Epidermal melanocyte (primary cell): ENCODE data around the gene TAF6.
A peak's percentile ranks its signal among the peaks of the same experiment; 100 is the strongest.
"Not testable (repeated sequence)": the region's sequence is repeated elsewhere in the genome, so short reads cannot be mapped to it uniquely, and the experiment has no call there.

ENCODE experiments used
- DNase-seq: peaks from one replicate; pipeline ENCODE4 v3.0.0; 2011; ENCODE audit warnings: low spot score; ENCODE audit not compliant: insufficient read length

TAF6 gene

DNA sequence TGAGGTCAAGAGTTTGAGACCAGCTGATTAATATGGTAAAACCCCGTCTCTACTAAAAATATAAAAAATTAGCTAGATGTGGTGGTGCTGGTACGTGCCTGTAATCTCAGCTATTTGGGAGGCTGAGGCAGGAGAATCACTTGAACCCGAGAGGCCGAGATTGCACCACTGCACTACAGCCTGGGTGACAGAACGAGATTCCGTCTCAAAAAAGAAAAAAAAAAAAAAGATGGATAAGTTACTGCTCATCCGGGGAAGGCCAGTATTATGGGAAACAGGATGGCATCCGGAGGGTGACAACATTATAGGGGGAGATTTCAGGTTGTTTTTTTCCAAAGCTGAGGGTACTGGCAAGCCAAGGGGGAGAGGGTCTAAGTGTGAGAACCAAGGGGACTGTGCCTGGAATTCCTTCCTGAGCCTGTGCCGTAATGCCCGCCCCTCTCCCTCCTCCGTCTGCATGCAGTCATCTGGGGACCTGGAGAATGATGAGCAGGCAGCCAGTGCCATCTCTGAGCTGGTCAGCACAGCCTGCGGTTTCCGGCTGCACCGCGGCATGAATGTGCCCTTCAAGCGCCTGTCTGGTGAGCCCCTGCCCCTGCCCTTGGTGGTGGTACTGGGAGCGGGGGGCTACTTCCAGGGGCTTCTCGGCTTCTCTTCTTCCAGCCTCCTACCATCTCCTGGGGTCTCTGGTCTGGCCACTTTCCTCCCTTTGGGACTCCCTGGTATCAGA is 33.9 kb upstream of the TAF6 start:
- DNase-seq = no peak

DNA sequence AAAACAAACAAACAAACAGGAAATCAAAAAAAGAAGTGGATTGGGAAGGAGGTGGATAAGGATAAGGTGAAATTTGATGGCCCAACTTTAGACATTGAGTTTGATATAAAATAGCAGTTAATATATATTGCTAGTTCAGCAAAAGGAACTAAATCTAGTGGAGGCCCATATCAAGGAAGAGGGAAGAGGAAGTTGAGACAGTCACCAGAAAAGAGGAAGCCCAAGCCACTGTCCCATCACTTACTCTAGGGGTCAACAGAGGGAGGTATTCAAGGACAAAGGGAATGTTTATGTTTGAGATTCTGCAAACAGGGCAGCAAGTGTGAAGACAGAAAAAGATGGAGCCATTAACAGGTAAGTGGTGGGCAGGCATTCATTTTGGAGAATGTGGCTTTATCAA is 33.2 kb upstream of the TAF6 start:
- no peak for DNase-seq

DNA sequence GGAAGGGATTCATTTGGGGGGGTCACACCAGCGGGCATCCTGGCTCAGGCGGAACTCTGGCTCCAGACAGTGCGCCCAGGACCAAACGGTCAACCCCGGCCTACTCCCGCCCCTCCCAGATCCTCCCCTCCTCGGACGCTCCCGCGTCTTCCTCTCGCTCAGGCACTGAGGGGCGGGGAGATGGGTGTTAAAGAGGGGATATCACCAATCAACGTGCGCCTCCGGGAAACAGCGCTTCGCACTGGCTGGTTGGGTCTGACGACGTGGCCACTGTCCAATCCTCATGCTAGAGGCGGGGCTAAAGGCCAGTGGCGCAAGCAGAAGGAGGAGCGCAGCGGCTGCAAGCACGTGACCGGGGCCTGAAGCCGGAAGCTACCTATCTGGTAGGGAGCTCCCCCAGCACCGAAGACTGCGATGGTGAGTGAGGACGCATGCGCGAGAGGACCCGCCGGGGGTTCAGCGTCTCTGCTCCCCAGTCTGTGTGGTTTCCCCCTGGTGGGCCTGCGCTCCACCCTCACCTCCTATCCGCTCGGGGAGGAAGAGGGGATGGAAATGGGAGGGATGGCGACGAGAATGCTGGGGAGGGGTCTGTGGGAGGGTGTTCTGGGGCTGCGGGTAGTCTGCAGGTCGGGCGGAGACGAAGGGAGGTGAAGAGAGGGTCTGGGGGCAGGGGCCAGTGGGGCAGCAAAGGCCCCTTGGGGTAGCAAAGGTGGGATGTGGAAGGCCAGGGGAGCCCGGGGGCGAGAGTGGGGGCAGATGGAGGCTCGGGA is 29.6 kb upstream of the TAF6 start, which contains the start of gene LAMTOR4:
Gene LAMTOR4, plus strand, starts transcription at position 360 of the 770 bp plus-strand sequence. Its CDS starts 55 bp downstream, at position 415.
- peak; percentile 97 for DNase-seq

DNA sequence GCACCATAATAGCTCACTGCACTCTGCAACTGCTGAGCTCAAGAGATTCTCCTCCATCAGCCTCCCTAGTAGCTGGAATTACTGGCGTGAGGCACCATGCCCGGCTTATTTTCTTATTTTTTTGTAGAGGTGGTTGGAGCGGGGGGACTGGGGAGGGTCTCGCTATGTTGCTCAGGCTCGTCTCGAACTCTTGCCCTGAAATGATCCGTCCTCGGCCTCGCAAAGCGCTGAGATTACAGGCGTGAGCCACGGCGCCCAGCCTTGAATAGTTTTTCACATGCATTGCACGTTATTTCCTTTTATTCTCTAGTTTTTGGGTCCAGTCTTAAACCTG is 29.0 kb upstream of the TAF6 start:
- no peak for DNase-seq

DNA sequence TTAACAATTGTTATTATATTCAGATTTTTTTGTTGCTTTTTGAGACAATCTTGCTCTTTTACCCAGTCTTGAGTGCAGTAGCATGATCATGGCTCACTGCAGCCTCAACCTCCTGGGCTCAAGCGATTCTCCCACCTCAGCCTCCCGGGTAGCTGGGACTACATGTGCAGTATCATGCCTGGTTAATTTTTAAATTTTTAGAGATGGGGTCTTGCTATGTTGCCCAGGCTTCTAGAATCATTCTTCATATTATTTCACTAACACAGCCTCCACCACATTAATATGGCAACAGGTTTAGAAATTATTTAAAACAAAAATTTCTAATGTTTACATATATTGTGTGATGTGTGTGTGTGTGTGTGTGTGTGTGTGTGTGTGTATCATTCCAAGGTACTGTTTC is 28.1 kb upstream of the TAF6 start:
- no peak for DNase-seq

DNA sequence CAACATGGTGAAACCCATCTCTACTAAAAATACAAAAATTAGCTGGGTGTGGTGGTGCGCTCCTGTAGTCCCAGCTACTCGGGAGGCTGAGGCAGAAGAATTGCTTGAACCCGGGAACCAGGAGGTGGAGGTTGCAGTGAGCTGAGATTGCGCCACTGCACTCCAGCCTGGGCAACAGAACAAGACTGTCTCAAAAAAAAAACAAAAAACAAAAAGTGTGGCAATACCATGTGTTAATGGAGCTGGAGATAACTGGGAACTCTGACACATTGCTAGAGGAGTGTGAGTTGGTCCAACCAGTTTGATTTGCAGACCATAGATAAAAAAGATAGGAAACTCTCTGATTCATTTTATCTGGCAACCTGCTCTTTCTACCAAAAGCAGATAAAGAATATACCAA is 27.2 kb upstream of the TAF6 start:
- DNase-seq = not testable (repeated sequence)

DNA sequence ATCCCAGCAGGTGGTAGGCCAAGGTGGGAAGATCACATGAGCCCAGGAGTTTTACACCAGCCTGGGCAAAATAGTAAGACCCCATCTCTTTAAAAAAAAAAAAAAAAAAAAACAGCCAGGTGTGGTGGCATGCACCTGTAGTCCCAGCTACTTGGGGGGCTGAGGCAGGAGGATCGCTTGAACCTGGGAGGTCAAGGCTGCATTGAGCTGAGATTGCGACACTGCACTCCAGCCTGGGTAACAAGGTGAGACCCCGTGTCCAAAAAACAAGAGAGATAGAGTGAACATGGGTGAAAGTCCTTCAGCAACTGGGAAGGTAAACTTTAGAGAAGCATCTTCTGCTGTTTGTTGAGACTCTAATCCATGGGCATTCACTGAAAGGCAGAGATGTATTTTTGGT is 23.3 kb upstream of the TAF6 start:
- no peak for DNase-seq

DNA sequence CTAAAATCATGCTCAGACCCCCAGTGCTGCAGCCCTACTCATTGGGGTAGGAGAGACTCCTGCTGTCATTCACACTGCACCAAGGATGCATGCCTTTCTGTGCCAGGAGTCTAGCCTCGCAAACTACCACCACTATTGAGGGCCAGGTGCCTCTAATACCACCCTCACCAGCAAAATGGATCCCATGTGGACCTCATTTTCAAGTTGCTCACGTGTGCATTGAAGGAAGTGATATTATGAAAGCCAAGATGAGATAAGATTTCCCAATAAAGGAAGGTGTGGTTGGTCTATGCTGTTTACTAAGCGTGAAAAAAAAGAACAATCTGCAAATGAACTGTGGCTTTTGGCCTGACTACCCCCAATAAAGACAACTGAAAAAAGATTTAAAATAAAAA is 22.4 kb upstream of the TAF6 start:
- no peak for DNase-seq

DNA sequence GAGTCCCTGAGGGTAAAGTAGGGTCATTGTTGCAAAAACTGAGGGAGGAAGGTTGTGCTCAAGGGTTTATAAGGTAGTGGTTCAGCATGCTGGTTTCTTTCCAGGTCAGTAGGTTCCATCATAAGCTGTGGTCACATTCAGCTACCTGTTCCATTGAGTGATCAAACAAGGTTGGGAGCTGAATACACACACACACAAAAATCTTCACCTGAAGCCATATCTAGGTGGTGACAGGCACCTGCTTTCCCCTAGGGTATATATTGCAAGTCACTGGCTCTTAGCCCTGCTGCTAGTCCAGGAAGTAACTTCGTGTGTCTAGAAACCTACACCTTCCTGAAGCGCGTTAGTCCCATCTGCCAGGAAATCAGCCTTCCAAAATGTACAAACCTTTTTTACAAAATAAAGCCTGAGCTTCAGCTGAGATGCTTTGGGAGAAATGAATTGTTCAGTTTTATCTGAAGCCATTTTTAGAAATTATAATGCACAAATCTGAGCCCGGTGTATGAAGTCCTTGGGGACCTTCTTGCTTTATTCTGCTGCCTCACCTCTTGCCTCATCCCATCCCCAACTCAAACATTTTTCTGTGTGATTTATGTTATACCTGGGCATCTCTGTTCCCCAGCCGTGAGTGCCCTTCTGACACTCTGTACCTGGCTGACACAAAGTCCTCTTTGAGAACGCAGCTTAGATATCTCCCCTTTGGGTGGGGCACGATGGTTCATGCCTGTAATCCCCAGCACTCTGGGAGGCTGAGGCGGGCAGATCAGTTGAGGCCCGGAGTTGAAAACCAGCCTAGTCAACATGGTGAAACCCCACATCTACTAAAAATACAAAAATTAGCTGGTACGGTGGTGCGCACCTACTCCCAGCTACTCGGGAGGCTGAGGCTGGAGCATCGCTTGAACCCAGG is 18.9 kb upstream of the TAF6 start:
- DNase-seq = no peak

DNA sequence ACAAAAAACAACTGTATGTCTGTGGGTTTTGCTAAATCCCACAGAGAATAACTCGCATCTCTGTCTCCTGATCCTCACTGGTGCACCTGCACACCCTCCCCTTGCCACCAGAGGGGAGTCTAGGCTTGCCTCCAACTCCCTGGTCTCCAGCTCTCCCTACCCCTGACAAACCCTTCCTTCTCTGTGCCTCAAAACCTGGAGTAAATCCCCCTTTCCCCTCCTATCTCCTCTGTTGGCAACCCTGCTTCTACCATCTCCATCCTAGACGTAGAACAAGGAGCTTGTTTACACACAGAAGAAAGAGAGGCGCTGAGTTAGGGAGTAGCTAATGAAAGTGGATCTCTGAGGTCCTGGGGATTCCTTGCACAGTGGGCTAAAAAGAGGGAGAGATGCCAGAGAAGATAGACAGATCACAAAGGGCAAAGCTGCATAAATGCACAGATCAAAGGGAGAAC is 13.6 kb upstream of the TAF6 start:
- peak; percentile 71 for DNase-seq

DNA sequence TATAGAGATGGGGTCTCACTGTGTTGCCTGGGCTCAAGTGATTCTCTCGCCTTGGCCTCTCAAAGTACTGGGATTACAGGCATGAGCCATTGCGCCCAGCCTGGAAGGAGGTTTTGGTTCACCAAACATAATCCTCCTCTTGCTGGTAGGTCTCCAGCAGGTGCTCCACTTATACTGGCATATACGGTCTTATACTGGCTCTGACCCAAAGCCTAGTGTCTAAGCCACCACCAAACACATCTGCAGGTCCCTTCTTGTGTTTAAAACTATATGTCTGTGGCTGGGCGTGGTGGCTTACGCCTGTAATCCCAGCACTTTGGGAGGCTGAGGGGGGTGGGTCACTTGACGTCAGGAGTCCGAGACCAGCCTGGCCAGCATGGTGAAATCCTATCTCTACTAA is 13.0 kb upstream of the TAF6 start:
- no peak for DNase-seq

DNA sequence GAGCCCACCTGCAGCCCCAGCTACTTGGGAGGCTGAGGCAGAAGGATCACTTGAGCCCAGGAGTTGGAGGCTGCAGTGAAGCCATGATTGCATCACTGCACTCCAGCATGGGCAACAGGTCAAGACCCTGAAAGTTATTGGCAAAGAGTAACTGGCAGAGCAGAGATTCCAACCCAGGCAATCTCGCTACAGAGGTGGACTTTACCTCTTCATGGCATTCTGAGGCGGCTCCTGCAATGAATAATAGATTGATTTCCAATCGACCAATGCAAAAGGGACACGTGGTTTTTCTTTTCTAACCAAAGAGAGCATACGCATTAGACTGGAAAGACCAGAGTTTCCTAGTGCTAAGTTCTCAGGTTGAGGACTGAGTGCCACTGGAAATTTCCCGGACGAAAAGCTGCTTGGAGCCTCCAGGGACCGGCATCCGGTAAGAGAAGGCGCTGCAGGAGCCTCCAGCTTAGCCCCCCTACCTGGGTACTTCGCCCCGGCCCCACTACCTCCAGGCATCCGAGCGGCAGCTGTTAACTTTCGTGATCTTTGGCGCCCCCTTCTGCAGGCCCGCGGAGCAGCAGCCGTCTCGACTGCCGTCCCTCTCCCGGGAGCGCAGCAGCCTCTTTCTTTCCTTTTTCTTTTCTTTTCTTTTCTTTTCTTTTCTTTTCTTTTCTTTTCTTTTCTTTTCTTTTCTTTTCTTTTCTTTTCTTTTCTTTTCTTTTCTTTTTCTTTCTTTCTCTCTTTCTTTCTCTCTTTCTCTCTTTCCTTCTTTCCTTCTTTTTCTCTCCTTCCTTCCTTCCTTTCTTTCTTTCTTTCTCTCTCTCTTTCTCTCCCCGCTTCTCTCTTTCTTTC is 11.7 kb upstream of the TAF6 start:
- peak; percentile 65 for DNase-seq

DNA sequence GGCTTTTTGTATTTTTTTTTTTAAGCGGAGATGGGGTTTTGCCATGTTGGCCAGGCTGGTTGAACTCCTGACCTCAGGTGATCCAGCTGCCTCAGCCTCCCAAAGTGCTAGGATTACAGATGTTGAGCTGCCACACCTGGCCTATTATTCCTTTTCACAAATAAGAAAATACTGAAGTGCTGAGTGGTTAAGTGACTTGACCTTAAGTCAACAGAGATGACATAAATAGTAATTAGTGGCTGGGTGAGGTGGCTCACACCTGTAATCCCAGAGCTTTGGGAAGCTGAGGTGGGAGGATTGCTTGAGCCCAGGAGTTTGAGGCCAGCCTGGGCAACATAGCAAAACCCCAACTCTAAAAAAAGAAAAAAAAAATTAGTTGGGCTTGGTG is 11.1 kb upstream of the TAF6 start:
- DNase-seq = not testable (repeated sequence)

DNA sequence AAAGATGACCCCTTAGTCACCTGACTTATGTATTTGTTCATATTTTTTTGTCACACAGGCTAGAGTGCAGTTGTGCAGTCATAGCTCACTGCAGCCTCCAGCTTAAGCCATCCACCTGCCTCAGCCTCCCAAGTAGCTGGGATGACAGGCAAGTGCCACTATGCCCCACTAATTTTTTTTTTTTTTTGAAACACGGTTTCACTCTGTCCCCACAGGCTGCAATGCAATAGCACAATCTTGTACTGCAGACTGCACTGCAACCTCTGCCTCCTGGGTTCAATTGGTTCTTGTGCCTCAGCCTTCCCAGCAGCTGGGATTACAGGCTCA is 9.4 kb upstream of the TAF6 start:
- no peak for DNase-seq

DNA sequence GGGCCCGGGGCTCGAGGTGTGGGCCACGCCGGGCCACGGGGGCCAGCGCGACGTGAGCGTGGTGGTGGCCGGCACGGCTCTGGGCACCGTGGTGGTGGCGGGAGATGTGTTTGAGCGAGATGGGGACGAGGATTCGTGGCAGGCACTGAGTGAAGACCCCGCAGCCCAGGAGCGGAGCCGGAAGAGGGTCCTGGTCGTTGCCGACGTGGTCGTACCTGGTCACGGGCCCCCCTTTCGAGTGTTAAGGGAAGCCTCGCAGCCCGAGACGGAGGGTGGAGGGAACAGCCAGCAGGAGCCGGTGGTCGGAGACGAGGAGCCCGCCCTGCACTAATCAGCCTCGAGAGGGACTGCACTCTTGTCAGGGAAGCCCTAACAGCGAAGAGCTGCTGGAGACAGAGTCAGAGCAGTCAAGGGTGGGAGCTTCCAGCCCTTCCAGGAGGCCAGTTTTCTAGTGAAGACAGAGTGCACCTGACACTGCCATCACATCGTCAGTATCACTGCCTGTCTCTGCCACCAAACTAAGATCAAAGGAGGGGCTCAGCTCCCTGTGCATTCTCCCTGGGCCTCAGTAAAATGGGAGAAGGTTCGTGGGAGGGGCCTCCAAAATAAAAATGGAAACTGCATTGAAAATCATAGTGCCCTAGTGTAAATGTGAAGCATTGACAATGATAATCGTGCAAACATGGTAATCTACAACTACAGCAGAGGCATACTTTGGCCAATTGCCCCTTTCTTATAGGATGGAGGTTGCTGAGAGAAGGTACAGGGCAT is 8.9 kb upstream of the TAF6 start:
- DNase-seq = no peak

DNA sequence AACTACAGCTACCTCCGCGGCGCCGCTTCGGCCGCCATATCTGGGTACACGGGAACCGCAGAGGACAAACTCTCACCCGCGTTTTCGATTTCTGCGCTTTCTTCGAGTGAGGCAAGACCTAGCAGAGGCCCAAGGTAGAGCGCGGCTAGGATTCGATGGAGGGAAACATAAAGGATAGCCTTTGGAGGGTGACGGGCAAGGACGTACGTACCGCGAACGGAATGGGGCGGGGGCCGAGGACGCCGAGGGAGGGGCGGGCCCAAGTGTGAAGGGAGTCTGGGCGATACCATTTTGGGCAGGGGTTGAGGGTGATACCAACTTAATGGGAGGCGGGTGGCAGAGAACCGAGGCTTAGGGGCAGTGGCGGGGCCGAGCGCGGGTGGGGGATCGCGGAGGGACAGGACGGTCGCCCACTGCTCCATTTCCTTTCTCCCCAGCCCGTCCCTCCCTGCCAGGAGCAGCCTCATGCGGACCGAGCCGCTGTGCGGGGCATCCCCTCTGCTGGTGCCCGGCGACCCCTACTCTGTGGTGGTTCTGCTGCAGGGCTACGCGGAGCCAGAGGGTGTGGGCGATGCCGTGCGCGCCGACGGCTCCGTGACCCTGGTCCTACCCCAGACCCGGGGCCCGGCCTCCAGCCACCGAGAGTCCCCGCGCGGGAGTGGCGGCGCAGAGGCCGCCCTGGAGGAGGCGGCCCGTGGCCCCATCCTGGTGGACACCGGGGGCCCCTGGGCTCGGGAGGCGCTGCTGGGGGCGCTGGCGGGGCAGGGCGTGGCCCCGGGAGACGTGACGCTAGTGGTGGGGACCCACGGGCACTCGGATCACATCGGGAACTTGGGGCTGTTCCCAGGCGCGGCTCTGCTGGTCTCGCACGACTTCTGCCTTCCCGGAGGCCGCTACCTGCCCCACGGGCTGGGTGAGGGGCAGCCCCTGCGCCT is 8.0 kb upstream of the TAF6 start, which contains the start of gene MBLAC1:
Gene MBLAC1, plus strand, starts transcription at position 37 of the 935 bp plus-strand sequence. Its CDS starts 429 bp downstream, at position 466.
- peak; percentile 88 for DNase-seq

DNA sequence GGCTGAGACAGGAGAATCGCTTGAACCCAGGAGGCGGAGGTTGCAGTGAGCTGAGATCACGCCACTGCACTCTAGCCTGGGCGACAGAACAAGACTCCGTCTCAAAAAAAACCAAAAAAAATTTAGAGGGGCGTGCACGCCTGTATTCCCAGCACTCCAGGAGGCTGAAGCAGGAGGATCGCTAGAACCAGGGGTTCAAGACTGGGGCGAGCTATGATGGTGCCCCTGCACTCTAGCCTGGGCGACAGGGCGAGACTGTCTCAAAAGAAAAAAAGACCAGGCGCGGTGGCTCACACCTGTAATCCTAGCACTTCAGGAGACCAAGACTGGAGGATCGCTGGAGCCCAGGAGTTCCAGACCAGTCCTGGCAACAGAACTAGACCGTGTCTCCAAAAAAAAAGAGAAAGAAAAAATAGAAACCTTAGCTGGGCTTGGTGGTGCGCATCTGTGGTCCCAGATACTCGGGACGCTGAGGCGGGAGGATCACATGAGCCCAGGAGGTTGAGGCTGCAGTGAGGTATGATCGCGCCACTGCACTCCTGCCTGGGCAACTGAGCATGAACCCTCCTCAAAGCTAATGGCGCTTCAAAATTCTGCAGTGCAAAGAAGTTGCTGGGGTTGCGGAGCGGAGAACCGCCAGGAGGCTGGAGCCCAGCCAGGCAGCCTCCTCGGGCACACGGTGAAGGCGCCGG is 7.2 kb upstream of the TAF6 start:
- no peak for DNase-seq
